ENCODE results near the gene ASAP3.

ASAP3 gene

DNA sequence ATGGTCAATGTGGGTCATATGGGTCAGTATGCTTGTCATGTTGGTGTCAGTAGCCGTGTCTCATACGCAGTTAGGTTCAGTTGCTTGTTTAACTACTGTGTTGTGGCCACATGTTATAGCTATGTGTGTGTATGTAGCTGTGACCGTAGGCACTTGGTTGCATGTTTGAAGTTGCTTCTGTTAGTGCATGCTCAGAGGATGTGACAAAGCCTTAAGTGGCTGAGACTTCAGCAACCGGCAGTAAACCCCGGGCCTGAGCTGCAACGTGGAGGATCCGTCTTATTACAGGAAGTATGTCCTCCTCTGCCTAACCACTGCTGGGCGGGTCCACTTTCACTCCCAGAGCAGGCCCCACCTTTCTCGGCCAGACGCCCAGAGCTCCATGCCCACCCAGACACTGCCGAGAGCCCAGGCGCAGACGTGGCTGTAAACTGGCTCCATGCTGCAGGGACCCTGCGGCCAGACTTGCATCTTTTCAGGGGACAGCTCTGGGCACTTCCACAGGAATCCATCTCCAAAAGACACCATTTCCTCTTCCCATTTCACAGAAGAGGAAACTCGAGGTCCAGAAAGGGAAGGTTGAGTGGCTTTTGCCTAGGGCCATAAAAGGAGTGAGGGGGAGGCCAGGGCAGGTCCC is 61.6 kb downstream of the ASAP3 start:
- no peak for DNase-seq

GRCh38 chr1:23421753-23422240 is 62.2 kb downstream of the ASAP3 start:
- no peak for DNase-seq

- DNase-seq: no peak
Observed at GRCh38 chr1:23421343-23421742, 62.6 kb downstream of the ASAP3 start.

GRCh38 chr1:23420778-23421177 is 63.2 kb downstream of the ASAP3 start:
- no peak for DNase-seq

DNA sequence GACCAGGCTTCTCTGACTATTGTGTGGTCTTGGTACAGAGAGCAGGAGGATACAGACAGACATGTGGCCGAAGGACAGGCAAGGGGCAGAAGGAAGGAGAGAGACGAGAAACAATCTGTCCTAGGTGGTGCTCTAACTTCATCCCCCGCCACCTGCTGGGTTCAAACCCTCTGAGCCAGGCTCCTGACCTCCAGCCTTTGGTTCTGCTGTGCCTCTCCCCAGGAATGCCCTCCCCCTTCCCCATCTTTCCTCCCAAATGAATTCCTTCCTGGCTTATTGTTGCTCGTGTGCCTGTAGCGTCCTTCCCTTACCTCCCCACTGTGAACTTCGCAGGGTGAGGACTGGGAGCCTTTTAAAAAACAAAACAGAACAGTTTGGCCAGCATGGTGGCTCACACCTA is 64.8 kb downstream of the ASAP3 start:
- DNase-seq: no peak

- DNase-seq: no peak
Observed at GRCh38 chr1:23417570-23417969, 66.4 kb downstream of the ASAP3 start.

DNA sequence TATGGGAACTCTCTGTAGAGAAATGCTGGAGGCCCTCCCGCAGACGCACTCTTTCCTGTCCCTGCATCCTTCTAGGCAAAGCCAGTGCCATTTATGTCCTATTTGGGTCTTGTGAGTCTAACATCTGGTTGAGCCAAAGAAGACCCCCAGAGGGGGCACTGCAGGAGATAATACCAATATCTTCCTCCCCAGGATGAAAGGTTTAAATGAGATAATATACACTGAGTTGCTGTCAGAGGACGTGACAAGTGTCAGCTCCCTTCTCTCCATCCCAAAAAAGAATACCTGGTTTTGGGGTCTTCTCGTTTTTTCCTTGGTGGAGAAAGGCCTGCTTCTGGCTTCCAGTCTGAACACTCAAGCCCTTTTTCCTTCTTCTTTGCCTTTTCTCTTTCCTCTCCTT is 67.0 kb downstream of the ASAP3 start:
- no peak for DNase-seq

DNA sequence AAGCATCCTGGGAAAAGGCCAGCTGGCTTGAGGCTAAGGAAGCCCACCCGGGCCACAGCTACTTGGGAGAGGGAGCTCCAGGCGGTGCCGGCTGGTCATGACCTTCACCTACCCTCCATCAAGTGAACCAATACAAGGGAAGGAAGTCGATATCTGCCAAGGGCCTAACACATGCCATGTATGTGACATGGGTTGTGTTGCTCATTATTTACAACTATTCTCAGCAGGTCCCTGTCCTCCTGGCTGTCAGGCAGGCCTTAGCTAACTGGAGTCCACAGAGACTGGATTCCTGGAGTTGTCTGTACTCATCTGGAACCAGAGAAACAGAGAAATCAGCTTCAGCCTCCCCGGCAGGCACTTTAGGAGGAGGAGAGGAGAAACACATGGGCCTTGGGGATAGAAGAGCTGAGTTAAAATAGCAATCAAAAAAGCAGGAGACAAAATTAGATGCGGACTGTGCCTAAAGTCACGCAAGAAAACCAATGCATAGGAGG is 75.1 kb downstream of the ASAP3 start:
- no peak for DNase-seq

DNA sequence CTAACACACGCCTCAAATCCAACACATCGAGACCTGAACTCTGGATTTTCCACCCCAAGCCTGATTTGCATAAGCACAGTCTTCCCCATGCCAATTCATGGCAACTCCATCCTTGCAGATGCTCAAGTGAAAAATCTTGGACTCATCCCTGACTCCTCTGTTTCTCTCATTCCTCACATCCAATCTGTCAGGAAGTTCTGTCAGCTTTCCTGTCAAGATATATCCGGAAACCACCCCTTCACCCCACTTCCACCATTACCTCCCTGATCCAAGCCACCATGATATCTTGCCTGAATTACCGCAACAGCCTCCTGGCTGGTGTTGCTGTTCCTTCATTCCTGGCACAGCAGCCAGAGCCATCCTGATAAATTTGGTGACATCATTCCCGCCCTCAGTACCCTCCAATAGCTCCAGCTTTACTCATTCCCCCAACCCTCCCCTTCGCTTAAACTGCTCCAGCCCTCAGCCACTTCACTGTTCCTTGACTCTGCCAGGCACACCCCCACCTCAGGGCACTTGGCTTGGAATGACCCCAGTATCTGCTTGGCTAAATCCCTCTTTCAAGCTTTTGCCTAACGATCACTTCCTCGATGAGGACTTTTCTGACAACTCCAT is 76.9 kb downstream of the ASAP3 start:
- no peak for DNase-seq

DNA sequence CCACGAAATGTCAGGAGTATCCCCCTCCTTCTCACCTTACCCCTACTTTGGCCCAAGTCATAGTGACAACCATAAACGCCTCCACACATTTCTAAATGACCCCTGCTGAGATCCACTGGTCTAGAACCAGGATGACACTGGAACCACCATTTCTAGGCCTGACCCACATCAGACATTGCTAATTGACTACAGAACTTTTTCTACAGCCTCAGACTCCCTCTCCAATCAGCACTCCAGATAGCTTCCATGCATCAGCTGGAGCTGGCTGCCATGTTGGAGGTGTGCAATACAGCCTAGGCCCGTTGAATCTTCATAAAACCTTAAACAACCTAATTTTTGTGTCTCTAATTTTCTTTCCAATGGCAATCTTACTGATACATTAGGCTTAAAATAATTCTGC is 78.0 kb downstream of the ASAP3 start:
- DNase-seq: no peak

DNA sequence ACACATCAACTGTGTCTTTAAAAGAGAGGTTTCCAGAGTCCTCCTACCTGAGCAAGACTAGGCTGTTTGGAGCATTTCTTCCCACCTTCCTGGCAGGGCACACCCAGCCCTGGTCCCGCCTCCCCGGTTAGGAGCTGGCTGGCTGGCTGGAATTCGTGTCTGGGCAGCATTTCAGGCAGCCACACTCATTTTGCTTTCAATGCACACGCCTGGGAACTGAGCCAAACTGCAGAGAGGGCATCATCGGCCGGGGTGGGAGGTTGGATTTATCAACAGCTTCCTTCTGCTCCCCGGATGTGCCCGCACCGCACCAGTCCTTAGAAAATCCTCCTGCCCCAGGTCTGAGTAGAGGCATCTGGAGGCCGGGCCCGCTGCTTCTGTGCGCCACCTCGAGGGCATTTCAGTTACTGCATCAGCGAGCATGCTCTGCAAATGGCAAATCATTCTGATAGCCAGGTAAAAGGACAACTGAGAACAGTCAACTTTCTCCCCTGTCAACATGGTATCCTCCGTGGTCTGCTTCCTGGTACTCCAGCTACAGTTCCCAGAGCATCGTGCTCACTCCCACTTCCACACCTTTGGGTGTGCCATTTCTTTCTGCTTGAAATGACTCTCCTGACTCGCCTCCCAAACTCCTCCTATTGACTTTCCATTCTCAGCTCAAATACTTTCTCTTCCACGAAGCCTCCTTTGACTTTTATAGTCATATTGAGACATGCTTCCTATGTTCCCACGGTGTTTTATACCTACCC is 80.1 kb downstream of the ASAP3 start:
- DNase-seq: peak; percentile 82

- DNase-seq: no peak
Observed at GRCh38 chr1:23403355-23403734, 80.6 kb downstream of the ASAP3 start.

DNA sequence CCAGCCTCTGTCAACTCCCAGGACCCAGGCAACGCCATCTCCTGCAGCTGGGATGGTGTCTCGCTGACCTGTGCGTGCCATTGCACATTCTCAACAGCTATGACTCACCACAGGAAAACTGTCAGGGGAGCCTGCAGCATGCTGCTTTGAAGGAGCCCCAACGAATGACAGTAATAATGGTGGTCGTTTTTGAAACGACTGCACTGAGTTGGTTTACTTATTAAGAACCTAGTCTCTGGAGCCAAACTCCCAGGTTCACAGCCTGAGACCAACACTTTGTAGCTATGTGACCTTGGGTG is 81.0 kb downstream of the ASAP3 start:
- no peak for DNase-seq

DNA sequence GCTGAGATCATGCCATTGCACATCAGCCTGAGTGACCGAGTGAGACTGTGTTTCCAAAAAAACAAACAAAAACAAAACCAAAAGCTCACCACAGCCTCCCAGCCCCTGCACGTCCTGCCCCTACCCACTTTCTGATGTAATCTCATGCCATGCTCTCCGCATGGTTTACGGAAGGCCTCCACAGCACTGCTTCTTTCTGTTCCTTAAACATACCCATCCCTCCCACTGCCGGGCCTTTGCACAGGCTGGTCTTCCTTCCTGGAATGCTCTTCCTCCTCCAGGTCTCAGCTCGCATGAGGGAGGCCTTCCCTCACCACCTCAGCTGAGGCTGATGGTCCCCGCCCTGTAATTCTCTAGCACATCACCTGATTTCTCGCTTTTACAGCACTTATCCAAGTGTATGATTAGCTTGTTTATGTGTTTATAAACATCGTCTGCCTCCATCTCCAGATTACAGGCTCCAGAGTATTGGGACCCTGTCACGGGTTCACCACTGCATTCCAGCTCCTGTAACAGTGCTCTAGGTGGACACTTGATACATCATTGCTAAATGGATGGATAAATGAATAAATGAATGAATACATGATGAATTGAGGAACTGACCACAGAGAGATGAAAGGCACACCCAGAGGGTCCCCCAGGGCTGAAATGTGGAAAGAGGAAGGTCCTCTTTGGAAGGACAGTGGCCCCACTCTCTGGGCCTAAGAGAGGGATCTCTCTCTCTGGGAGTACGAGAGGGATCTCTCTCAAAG is 81.5 kb downstream of the ASAP3 start:
- DNase-seq: no peak

DNA sequence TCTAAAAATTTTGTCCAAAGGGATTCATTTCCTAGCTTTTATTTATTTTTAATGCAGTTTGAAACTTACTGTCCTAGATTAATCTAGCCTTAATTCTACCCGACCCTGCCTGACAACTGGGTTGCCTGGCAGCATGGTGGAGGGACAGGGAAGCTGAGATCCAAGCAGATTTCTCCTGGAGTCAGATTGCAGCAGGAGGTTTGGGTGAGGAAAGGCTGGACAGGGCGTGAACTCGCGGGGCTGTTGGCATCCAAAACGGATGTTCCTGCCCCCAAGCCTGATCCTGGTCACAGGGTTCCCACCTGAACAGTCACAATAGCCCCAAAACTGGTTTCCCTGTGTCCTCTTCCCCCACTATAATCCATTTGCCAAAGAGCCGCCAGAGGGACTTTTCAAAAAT is 82.7 kb downstream of the ASAP3 start:
- DNase-seq: no peak

DNA sequence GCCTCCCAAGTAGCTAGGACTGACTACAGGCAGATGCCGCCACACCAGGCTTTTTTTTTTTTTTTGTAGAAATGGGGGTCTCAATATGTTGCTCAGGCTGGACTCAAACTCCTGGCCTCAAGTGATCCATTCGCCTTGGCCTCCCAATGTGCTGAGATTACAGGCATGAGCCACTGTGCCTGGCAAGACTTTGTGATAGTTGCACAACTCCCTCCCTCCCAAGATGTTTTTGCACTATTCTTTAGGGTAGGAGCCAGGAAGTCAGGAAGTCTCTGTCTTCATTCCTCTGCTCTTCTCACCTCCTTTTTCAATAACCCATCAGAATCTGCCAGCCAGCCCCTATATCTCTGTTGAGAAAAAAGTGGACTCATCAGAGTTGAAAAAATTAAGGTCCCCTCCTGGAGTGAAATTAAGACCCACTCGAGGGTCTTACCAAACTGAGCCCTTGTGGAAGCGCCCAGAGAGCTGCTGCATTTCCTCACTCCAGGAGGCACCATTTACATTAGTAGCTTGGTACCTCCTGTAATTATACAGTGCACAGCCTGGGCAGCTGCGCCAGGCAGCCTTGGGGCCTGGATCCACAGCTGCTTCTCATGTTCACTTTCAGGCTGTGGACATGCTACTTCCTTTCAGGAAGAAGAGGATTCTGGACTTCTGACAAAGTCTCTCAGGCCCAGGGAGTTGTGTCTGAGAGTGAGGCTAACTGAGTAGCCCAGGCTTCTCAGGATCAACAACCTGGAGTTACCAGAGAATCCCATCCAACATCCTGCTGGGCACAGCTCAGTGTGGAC is 83.5 kb downstream of the ASAP3 start:
- DNase-seq: no peak

DNA sequence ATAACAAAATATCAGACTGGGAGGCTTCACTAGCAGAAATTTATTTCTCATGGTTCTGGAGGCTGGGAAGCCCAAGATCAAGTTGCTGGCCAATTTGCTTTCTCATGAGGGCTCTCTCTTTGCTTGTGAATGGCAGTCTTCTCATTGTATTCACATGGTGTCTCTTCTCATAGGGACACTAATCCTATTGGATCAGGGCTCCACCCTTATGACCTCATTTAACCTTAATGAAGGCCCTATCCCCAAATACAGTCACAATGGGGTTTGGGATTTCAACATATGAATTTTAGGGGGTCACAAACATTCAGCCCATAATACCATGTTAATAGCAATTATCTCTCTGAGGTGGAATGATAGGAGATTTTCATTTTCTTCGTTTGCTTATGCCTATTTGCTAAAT is 84.8 kb downstream of the ASAP3 start:
- DNase-seq: no peak

DNA sequence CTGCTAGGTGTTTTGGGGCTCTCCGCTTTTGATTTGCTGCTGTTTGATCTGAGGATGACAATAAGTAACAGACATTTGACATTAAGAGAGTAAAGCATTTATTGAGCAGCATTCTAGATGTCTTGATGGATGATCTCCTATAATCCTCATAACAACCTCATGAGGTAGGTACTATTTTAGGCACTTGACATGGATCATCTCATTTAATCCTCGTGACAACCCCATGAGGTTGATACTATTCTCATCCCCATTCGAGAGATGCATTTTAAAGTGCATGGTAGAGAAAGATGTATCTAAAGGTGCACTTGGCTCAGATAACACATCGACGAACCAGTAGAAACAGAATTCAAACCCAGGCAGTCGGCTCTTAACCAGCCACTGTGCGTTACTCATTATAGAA is 86.1 kb downstream of the ASAP3 start:
- DNase-seq: no peak

- DNase-seq: no peak
Observed at GRCh38 chr1:23396380-23396779, 87.6 kb downstream of the ASAP3 start.

GRCh38 chr1:23395849-23396248 is 88.1 kb downstream of the ASAP3 start:
- no peak for DNase-seq

DNA sequence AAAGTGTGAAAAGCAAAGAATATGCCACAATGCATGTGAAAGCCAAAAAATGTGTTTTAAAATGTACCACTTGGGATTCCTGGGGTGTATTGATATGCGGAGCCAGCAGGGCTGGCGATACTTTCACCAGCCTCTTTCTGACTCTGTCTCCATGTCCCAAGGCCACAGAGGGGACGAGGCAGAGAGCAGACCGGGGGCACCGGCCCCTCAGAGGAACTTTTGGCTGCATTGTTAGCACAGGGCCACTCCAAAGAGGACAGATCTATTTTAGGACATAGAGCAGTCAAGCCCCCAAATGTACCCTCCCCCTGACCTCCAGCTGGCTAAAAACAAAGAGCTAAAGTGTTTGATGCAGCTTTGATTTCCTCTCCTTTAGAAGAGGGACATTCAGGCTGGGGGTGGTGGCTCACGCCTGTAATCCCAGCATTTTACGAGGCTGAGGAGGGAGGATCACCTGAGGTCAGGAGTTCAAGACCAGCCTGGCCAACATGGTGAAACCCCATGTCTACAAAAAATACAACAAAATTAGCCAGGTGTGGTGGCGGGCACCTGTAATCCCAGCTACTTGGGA is 88.7 kb downstream of the ASAP3 start:
- DNase-seq: no peak

GRCh38 chr1:23394684-23395083 is 89.3 kb downstream of the ASAP3 start:
- no peak for DNase-seq
